SK-N-SH (cell line): ENCODE measurements around the gene CAMSAP1.

ENCODE experiments used
- POLR2AphosphoS5 ChIP-seq: IDR thresholded peaks from 2 replicates; pipeline ENCODE4 v1.6.1; 2012; ENCODE audit warnings: low read depth, low read length
- TF ChIP-seq, protein P1 (sequence below): fragments of 200-600 bp; sonication (generic); IDR thresholded peaks from 2 replicates; pipeline ENCODE4 v1.6.1; 2017; ENCODE audit warnings: antibody characterized with exemption, mild to moderate bottlenecking, moderate library complexity

DNA sequence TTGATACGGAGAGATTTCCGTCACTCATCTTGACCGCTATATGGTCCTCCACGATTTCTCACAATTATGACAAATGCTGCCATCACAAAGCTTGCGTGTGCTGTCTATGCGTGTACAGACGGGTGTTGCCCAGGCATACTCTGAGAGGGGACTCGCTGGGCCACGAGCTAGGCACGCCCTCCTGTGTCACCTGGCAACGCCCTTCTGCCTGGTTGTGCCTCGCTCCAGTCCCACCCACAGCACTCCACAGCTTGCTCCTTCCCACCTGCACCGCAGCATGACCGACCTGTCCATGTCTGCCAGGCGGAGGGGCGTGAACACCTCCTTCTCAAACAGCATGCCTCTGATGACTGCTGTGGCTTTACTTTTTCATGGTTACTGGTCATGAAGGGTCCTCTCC is 55.6 kb downstream of the CAMSAP1 start:
- TF ChIP-seq, protein P1, sequence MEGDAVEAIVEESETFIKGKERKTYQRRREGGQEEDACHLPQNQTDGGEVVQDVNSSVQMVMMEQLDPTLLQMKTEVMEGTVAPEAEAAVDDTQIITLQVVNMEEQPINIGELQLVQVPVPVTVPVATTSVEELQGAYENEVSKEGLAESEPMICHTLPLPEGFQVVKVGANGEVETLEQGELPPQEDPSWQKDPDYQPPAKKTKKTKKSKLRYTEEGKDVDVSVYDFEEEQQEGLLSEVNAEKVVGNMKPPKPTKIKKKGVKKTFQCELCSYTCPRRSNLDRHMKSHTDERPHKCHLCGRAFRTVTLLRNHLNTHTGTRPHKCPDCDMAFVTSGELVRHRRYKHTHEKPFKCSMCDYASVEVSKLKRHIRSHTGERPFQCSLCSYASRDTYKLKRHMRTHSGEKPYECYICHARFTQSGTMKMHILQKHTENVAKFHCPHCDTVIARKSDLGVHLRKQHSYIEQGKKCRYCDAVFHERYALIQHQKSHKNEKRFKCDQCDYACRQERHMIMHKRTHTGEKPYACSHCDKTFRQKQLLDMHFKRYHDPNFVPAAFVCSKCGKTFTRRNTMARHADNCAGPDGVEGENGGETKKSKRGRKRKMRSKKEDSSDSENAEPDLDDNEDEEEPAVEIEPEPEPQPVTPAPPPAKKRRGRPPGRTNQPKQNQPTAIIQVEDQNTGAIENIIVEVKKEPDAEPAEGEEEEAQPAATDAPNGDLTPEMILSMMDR: no peak
- TF ChIP-seq POLR2AphosphoS5: no peak
